Measurements from ENCODE around the gene RYR2.

RYR2 gene

GRCh38 chr1:237638555-237638954 lies 596.6 kb downstream of the RYR2 start:
- H3K27ac ChIP-seq (ENCODE audit: insufficient read depth, low read depth, low read length, poor library complexity, severe bottlenecking), result no peak overlapping the region
- no CpG with 5 or more reads among the region's 1 CpG for WGBS, 2 experiments
- no peak overlapping the region for H3K4me3 ChIP-seq (ENCODE audit: insufficient read depth, low read depth, low read length)
- H3K27me3 ChIP-seq (ENCODE audit: control insufficient read depth, insufficient read depth, low read length, poor library complexity, severe bottlenecking), result no peaks in the 10 kb centered on the region
- H3K4me1 ChIP-seq (ENCODE audit: control insufficient read depth, insufficient read depth, low read length), result no peaks in the 10 kb centered on the region
- H3K9me3 ChIP-seq (ENCODE audit: control insufficient read depth, low read length), result no peaks in the 10 kb centered on the region
- H3K36me3 ChIP-seq (ENCODE audit: control insufficient read depth, insufficient read depth, low read length), result no peaks in the 10 kb centered on the region

GRCh38 chr1:237640011-237640671 lies 598.2 kb downstream of the RYR2 start:
- Histone ChIP-seq H3K4me3 (ENCODE audit: insufficient read depth, low read depth, low read length) (no peak overlapping the region), H3K27me3 (ENCODE audit: control insufficient read depth, insufficient read depth, low read length, poor library complexity, severe bottlenecking) (no peaks in the 10 kb centered on the region), H3K27ac (ENCODE audit: insufficient read depth, low read depth, low read length, poor library complexity, severe bottlenecking) (no peak overlapping the region), H3K36me3 (ENCODE audit: control insufficient read depth, insufficient read depth, low read length) (no peaks in the 10 kb centered on the region), H3K4me1 (ENCODE audit: control insufficient read depth, insufficient read depth, low read length) (no peaks in the 10 kb centered on the region), H3K9me3 (ENCODE audit: control insufficient read depth, low read length) (no peaks in the 10 kb centered on the region)
- WGBS, 2 experiments, result 87 to 93% methylated on average over 2 of the region's 2 CpGs

- H3K4me3 ChIP-seq (ENCODE audit: insufficient read depth, low read depth, low read length), result no peak overlapping the region
- no peak overlapping the region for H3K27ac ChIP-seq (ENCODE audit: insufficient read depth, low read depth, low read length, poor library complexity, severe bottlenecking)
- no peaks in the 10 kb centered on the region for H3K9me3 ChIP-seq (ENCODE audit: control insufficient read depth, low read length)
- 80 to 100% methylated on average over 1 to 2 of the region's 2 CpGs for WGBS, 2 experiments
- H3K27me3 ChIP-seq (ENCODE audit: control insufficient read depth, insufficient read depth, low read length, poor library complexity, severe bottlenecking), result no peaks in the 10 kb centered on the region
- H3K36me3 ChIP-seq (ENCODE audit: control insufficient read depth, insufficient read depth, low read length), result no peaks in the 10 kb centered on the region
- no peaks in the 10 kb centered on the region for H3K4me1 ChIP-seq (ENCODE audit: control insufficient read depth, insufficient read depth, low read length)
These were observed 599.0 kb downstream of the RYR2 start for GRCh38 chr1:237640966-237641365.

GRCh38 chr1:237650809-237651208 lies 608.8 kb downstream of the RYR2 start:
- H3K4me3 ChIP-seq (ENCODE audit: insufficient read depth, low read depth, low read length), result no peak overlapping the region
- no peak overlapping the region for H3K27ac ChIP-seq (ENCODE audit: insufficient read depth, low read depth, low read length, poor library complexity, severe bottlenecking)
- H3K4me1 ChIP-seq (ENCODE audit: control insufficient read depth, insufficient read depth, low read length), result no peaks in the 10 kb centered on the region

GRCh38 chr1:237655778-237656177 lies 613.8 kb downstream of the RYR2 start:
- H3K36me3 ChIP-seq (ENCODE audit: control insufficient read depth, insufficient read depth, low read length), result no peaks in the 10 kb centered on the region
- no peaks in the 10 kb centered on the region for H3K4me1 ChIP-seq (ENCODE audit: control insufficient read depth, insufficient read depth, low read length)
- H3K9me3 ChIP-seq (ENCODE audit: control insufficient read depth, low read length), result no peaks in the 10 kb centered on the region
- 95 to 100% methylated on average over 1 of the region's 2 CpGs for WGBS, 2 experiments
- H3K27me3 ChIP-seq (ENCODE audit: control insufficient read depth, insufficient read depth, low read length, poor library complexity, severe bottlenecking), result no peaks in the 10 kb centered on the region
- H3K4me3 ChIP-seq (ENCODE audit: insufficient read depth, low read depth, low read length), result no peak overlapping the region
- no peak overlapping the region for H3K27ac ChIP-seq (ENCODE audit: insufficient read depth, low read depth, low read length, poor library complexity, severe bottlenecking)

More at GRCh38 chr1:237650809-237651208, 608.8 kb downstream of the RYR2 start:
- no peaks in the 10 kb centered on the region for H3K27me3 ChIP-seq (ENCODE audit: control insufficient read depth, insufficient read depth, low read length, poor library complexity, severe bottlenecking)
- H3K36me3 ChIP-seq (ENCODE audit: control insufficient read depth, insufficient read depth, low read length), result no peaks in the 10 kb centered on the region
- no peaks in the 10 kb centered on the region for H3K9me3 ChIP-seq (ENCODE audit: control insufficient read depth, low read length)

GRCh38 chr1:237664348-237664747 lies 622.4 kb downstream of the RYR2 start:
- 95 to 97% methylated on average over 5 of the region's 5 CpGs for WGBS, 2 experiments
- Histone ChIP-seq H3K9me3 (ENCODE audit: control insufficient read depth, low read length) (no peaks in the 10 kb centered on the region), H3K4me3 (ENCODE audit: insufficient read depth, low read depth, low read length) (no peak overlapping the region), H3K27ac (ENCODE audit: insufficient read depth, low read depth, low read length, poor library complexity, severe bottlenecking) (no peak overlapping the region), H3K27me3 (ENCODE audit: control insufficient read depth, insufficient read depth, low read length, poor library complexity, severe bottlenecking) (no peaks in the 10 kb centered on the region), H3K36me3 (ENCODE audit: control insufficient read depth, insufficient read depth, low read length) (no peaks in the 10 kb centered on the region), H3K4me1 (ENCODE audit: control insufficient read depth, insufficient read depth, low read length) (no peaks in the 10 kb centered on the region)

- no peaks in the 10 kb centered on the region for H3K27me3 ChIP-seq (ENCODE audit: control insufficient read depth, insufficient read depth, low read length, poor library complexity, severe bottlenecking)
- no peak overlapping the region for H3K4me3 ChIP-seq (ENCODE audit: insufficient read depth, low read depth, low read length)
- no peaks in the 10 kb centered on the region for H3K36me3 ChIP-seq (ENCODE audit: control insufficient read depth, insufficient read depth, low read length)
- H3K4me1 ChIP-seq (ENCODE audit: control insufficient read depth, insufficient read depth, low read length), result no peaks in the 10 kb centered on the region
- no peak overlapping the region for H3K27ac ChIP-seq (ENCODE audit: insufficient read depth, low read depth, low read length, poor library complexity, severe bottlenecking)
- no CpG with 5 or more reads among the region's 1 CpG for WGBS, 2 experiments
- H3K9me3 ChIP-seq (ENCODE audit: control insufficient read depth, low read length), result no peaks in the 10 kb centered on the region
These were observed 628.3 kb downstream of the RYR2 start for GRCh38 chr1:237670302-237670701.

- no peaks in the 10 kb centered on the region for H3K9me3 ChIP-seq (ENCODE audit: control insufficient read depth, low read length)
- no peaks in the 10 kb centered on the region for H3K4me1 ChIP-seq (ENCODE audit: control insufficient read depth, insufficient read depth, low read length)
- H3K36me3 ChIP-seq (ENCODE audit: control insufficient read depth, insufficient read depth, low read length), result no peaks in the 10 kb centered on the region
- H3K27me3 ChIP-seq (ENCODE audit: control insufficient read depth, insufficient read depth, low read length, poor library complexity, severe bottlenecking), result no peaks in the 10 kb centered on the region
- 90 to 95% methylated on average over 4 of the region's 4 CpGs for WGBS, 2 experiments
- no peak overlapping the region for H3K27ac ChIP-seq (ENCODE audit: insufficient read depth, low read depth, low read length, poor library complexity, severe bottlenecking)
- H3K4me3 ChIP-seq (ENCODE audit: insufficient read depth, low read depth, low read length), result no peak overlapping the region
These were observed 629.3 kb downstream of the RYR2 start for GRCh38 chr1:237671262-237671661.

- 97 to 100% methylated on average over 3 to 6 of the region's 6 CpGs for WGBS, 2 experiments
- H3K27me3 ChIP-seq (ENCODE audit: control insufficient read depth, insufficient read depth, low read length, poor library complexity, severe bottlenecking), result no peaks in the 10 kb centered on the region
- H3K36me3 ChIP-seq (ENCODE audit: control insufficient read depth, insufficient read depth, low read length), result no peaks in the 10 kb centered on the region
- H3K9me3 ChIP-seq (ENCODE audit: control insufficient read depth, low read length), result no peaks in the 10 kb centered on the region
- H3K4me3 ChIP-seq (ENCODE audit: insufficient read depth, low read depth, low read length), result no peak overlapping the region
- H3K4me1 ChIP-seq (ENCODE audit: control insufficient read depth, insufficient read depth, low read length), result no peaks in the 10 kb centered on the region
- H3K27ac ChIP-seq (ENCODE audit: insufficient read depth, low read depth, low read length, poor library complexity, severe bottlenecking), result no peak overlapping the region
These were observed 630.0 kb downstream of the RYR2 start for GRCh38 chr1:237671935-237672334.

- Histone ChIP-seq H3K4me3 (ENCODE audit: insufficient read depth, low read depth, low read length) (no peak overlapping the region), H3K4me1 (ENCODE audit: control insufficient read depth, insufficient read depth, low read length) (no peaks in the 10 kb centered on the region), H3K27ac (ENCODE audit: insufficient read depth, low read depth, low read length, poor library complexity, severe bottlenecking) (no peak overlapping the region), H3K36me3 (ENCODE audit: control insufficient read depth, insufficient read depth, low read length) (no peaks in the 10 kb centered on the region), H3K9me3 (ENCODE audit: control insufficient read depth, low read length) (no peaks in the 10 kb centered on the region), H3K27me3 (ENCODE audit: control insufficient read depth, insufficient read depth, low read length, poor library complexity, severe bottlenecking) (no peaks in the 10 kb centered on the region)
- WGBS, 2 experiments, result 68 to 81% methylated on average over 2 of the region's 2 CpGs
These were observed 630.8 kb downstream of the RYR2 start for GRCh38 chr1:237672748-237673147.

GRCh38 chr1:237673631-237674030 lies 631.6 kb downstream of the RYR2 start:
- no peaks in the 10 kb centered on the region for H3K9me3 ChIP-seq (ENCODE audit: control insufficient read depth, low read length)
- H3K27ac ChIP-seq (ENCODE audit: insufficient read depth, low read depth, low read length, poor library complexity, severe bottlenecking), result no peak overlapping the region
- no peaks in the 10 kb centered on the region for H3K4me1 ChIP-seq (ENCODE audit: control insufficient read depth, insufficient read depth, low read length)
- H3K36me3 ChIP-seq (ENCODE audit: control insufficient read depth, insufficient read depth, low read length), result no peaks in the 10 kb centered on the region
- 92 to 97% methylated on average over 3 of the region's 3 CpGs for WGBS, 2 experiments
- no peak overlapping the region for H3K4me3 ChIP-seq (ENCODE audit: insufficient read depth, low read depth, low read length)
- H3K27me3 ChIP-seq (ENCODE audit: control insufficient read depth, insufficient read depth, low read length, poor library complexity, severe bottlenecking), result no peaks in the 10 kb centered on the region
